Thyroid gland (tissue), 4 donors: Measurements from ENCODE around the gene MAPK13. TPM values are rescaled to one million over a fixed set of nuclear protein-coding genes. Genes with fewer than 3 reads are reported as not detected.

Experiments
- DNase-seq, 2 donors: peaks; one replicate each; pipeline ENCODE4 v3.0.0-alpha.2; 2019
- H3K27ac ChIP-seq, 3 donors: fragments of 200-600 bp; sonication (generic); 1 replicate in 2 of 3; 2 replicates in 1 of 3; pipeline ENCODE4 v1.5.1; 2016 to 2019; ENCODE audit warnings: mild to moderate bottlenecking in 1 of 3, moderate library complexity in 1 of 3
- H3K27me3 ChIP-seq: fragments of 200-600 bp; sonication (generic); one replicate; pipeline ENCODE4 v1.5.1; 2019
- H3K36me3 ChIP-seq, 2 donors: fragments of 200-600 bp; sonication (generic); one replicate each; pipeline ENCODE4 v1.5.1; 2016 to 2019
- H3K4me1 ChIP-seq, 2 donors: fragments of 200-600 bp; sonication (generic); one replicate each; pipeline ENCODE4 v1.5.1; 2017 to 2019
- H3K4me3 ChIP-seq, 3 donors: fragments of 200-600 bp; sonication (generic); replicated peaks in 1 of 3; 1 replicate in 2 of 3; 2 replicates in 1 of 3; pipeline ENCODE4 v1.5.1; 2016; ENCODE audit warnings: mild to moderate bottlenecking in 1 of 3
- H3K9me3 ChIP-seq: fragments of 200-600 bp; sonication (generic); one replicate; pipeline ENCODE4 v1.5.1; 2017
- POLR2A ChIP-seq, 2 donors: fragments of 450-650 bp; IDR thresholded peaks; one replicate each; pipeline ENCODE4 v1.6.1; 2017; ENCODE audit warnings: antibody characterized with exemption in 2 of 2, mild to moderate bottlenecking in 2 of 2, moderate library complexity in 1 of 2
- WGBS, 2 donors: methylation state at CpG; one replicate each; pipeline ENCODE4 v1.1.5; 2017; 5-methylcytosine and 5-hydroxymethylcytosine counted together
- intact Hi-C: fragments of 100-400 bp; cut with DNase I; formaldehyde crosslinking; loops from one replicate; pipeline ENCODE4 v1.15.1; 2023
- total RNA-seq, 4 donors: library from RNA; depleted of rRNA; stranded (reverse); fragments of >200 nt; gene quantifications; one replicate each; pipeline ENCODE4 v1.2.3, GENCODE V29; 2016
- TF ChIP-seq, protein P1 (sequence below), 6 experiments: fragments of 200-600 bp in 3 of 6; fragments of 450-650 bp in 3 of 6; sonication (generic) in 3 of 6; IDR thresholded peaks; one replicate each; pipeline ENCODE4 v1.5.1; 2016 to 2019; ENCODE audit warnings: antibody characterized with exemption in 6 of 6, mild to moderate bottlenecking in 2 of 6, inconsistent platforms in 1 of 6, moderate library complexity in 1 of 6

Gene MAPK13
- total RNA-seq, 4 donors from 2014 or later: 33.2 to 50.9 (median 41.0) TPM

DNA sequence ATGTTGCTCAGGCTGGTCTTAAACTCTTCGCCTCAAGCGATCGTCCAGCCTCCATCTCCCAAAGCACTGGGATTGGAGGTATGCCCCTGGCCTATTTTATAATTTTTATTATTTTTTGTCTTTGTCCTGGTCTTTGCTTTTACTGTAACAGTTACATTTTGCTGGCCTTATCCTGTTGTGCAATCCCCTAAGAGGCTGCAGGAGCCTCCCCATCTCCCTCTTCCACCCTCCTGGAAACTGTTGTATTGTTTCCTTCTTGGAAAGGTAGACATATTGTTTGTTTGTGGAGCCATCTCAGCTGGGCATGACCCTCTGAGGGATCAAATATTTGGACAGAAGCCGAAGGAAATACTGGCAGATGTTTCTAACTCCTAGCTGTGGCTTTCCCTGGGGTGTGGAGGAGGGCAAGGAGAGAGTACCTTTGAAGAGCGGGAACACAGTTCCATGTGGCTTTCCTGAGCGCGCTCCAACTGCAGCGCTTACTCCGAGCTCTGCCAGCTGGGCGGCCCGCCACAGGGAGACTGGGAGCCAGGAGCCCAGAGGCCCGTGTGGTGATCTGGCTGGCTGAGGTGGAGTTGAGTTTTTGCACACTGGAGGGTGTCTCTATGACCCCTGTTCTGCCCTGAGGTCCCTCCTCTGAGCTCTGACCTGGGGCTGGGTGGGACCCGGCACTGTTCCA, 4.9 kb downstream of the MAPK13 start:
- 96 to 97% methylated on average over 11 to 13 of the region's 13 CpGs for WGBS, 2 donors

DNA sequence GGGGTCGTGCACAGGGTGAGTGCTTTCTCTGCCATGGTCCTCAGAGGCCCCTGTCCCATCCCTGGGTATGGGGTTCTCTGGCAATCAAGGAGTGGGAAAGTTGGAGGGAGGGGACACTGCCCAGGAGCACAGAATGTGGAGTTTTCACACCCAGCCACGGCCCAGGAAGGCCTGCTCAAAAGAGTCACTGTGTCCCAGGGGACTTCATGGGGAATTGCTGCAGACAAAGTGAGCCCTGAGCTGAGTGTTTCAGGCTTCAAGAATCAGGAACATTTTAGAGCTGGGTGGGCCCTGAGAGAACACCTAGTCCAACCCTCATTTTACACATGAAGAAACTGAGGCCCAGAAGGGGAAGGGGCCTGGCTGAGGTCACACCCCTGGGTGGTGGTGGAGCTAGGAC, 5.7 kb downstream of the MAPK13 start:
- no peak for DNase-seq
- intact Hi-C loops: no loop called here
- H3K4me1 ChIP-seq: peaks cover 12 to 16% of the 10 kb centered on the region in 2 donors
- peaks cover 24 to 26% of the 10 kb centered on the region in 2 donors for H3K36me3 ChIP-seq
- no peak for TF ChIP-seq POLR2A (IDR thresholded peaks at IDR 0.05)
- TF ChIP-seq, protein P1, sequence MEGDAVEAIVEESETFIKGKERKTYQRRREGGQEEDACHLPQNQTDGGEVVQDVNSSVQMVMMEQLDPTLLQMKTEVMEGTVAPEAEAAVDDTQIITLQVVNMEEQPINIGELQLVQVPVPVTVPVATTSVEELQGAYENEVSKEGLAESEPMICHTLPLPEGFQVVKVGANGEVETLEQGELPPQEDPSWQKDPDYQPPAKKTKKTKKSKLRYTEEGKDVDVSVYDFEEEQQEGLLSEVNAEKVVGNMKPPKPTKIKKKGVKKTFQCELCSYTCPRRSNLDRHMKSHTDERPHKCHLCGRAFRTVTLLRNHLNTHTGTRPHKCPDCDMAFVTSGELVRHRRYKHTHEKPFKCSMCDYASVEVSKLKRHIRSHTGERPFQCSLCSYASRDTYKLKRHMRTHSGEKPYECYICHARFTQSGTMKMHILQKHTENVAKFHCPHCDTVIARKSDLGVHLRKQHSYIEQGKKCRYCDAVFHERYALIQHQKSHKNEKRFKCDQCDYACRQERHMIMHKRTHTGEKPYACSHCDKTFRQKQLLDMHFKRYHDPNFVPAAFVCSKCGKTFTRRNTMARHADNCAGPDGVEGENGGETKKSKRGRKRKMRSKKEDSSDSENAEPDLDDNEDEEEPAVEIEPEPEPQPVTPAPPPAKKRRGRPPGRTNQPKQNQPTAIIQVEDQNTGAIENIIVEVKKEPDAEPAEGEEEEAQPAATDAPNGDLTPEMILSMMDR (IDR thresholded peaks at IDR 0.05): no peak
- no peak overlapping the region for H3K4me3 ChIP-seq
- WGBS, 2 donors: 87 to 90% methylated on average over 2 of the region's 2 CpGs
- H3K27me3 ChIP-seq: no peaks in the 10 kb centered on the region
- no peaks in the 10 kb centered on the region for H3K9me3 ChIP-seq
- H3K27ac ChIP-seq: no peak overlapping the region

More for the DNA sequence above, 4.9 kb downstream of the MAPK13 start:
- intact Hi-C loops: no loop called here
- H3K4me3 ChIP-seq: no peak overlapping the region
- peaks cover 24 to 25% of the 10 kb centered on the region in 2 donors for H3K36me3 ChIP-seq
- H3K27ac ChIP-seq: no peak overlapping the region
- H3K9me3 ChIP-seq: no peaks in the 10 kb centered on the region
- DNase-seq: no peak
- TF ChIP-seq POLR2A (IDR thresholded peaks at IDR 0.05): no peak
- TF ChIP-seq, protein P1 (IDR thresholded peaks at IDR 0.05): no peak
- H3K4me1 ChIP-seq: peaks cover 15 to 19% of the 10 kb centered on the region in 2 donors
- no peaks in the 10 kb centered on the region for H3K27me3 ChIP-seq

DNA sequence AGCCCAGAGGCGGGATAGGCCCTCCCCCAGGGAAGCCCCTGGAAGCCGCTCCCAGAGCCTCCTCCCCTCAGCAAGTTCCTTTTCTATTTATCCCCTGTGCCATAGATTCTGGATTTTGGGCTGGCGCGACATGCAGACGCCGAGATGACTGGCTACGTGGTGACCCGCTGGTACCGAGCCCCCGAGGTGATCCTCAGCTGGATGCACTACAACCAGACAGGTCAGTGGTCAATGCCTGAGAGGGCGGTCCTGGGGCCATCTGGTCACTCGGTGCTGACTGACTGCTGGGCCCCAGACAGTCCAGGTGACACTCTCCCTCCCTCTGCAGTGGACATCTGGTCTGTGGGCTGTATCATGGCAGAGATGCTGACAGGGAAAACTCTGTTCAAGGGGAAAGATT, 6.2 kb downstream of the MAPK13 start:
- WGBS, 2 donors: 96 to 97% methylated on average over 12 of the region's 12 CpGs
- H3K4me3 ChIP-seq: no peak overlapping the region
- intact Hi-C loops: no loop called here

DNA sequence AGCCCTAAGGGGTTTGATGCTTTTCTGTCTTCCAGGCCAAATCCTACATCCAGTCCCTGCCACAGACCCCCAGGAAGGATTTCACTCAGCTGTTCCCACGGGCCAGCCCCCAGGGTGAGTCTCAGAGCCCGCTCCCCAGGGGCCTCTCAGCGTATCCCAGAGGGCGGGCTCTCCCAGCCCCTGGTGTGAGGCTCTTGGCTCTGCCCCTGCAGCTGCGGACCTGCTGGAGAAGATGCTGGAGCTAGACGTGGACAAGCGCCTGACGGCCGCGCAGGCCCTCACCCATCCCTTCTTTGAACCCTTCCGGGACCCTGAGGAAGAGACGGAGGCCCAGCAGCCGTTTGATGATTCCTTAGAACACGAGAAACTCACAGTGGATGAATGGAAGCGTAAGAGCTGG, 8.4 kb downstream of the MAPK13 start:
- Histone ChIP-seq H3K9me3 (no peaks in the 10 kb centered on the region), H3K27ac (no peak overlapping the region), H3K36me3 (peaks cover 24 to 26% of the 10 kb centered on the region in 2 donors), H3K4me1 (no peaks in the 10 kb centered on the region), H3K27me3 (no peaks in the 10 kb centered on the region), H3K4me3 (no peak overlapping the region)
- DNase-seq: no peak
- intact Hi-C loops: no loop called here
- 90 to 95% methylated on average over 8 to 12 of the region's 15 CpGs for WGBS, 2 donors
- TF ChIP-seq POLR2A (IDR thresholded peaks at IDR 0.05): no peak

More for the DNA sequence above, 6.2 kb downstream of the MAPK13 start:
- no peaks in the 10 kb centered on the region for H3K9me3 ChIP-seq
- no peaks in the 10 kb centered on the region for H3K27me3 ChIP-seq
- H3K27ac ChIP-seq: no peak overlapping the region
- peaks cover 7 to 11% of the 10 kb centered on the region in 2 donors for H3K4me1 ChIP-seq
- no peak for DNase-seq
- TF ChIP-seq, protein P1 (IDR thresholded peaks at IDR 0.05): no peak
- TF ChIP-seq POLR2A (IDR thresholded peaks at IDR 0.05): no peak
- H3K36me3 ChIP-seq: peaks cover 24 to 26% of the 10 kb centered on the region in 2 donors

DNA sequence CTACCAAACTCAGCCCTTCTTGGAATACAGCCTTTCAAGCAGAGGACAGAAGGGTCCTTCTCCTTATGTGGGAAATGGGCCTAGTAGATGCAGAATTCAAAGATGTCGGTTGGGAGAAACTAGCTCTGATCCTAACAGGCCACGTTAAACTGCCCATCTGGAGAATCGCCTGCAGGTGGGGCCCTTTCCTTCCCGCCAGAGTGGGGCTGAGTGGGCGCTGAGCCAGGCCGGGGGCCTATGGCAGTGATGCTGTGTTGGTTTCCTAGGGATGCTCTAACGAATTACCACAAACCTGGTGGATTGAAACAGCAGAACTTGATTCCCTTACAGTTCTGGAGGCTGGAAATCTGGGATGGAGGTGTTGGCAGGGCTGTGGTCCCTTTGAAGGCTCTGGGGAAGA, 9.1 kb downstream of the MAPK13 start:
- Histone ChIP-seq H3K4me3 (no peak overlapping the region), H3K9me3 (no peaks in the 10 kb centered on the region), H3K36me3 (peaks cover 24 to 26% of the 10 kb centered on the region in 2 donors), H3K27me3 (no peaks in the 10 kb centered on the region), H3K27ac (no peak overlapping the region), H3K4me1 (no peaks in the 10 kb centered on the region)
- WGBS, 2 donors: 58 to 65% methylated on average over 7 of the region's 7 CpGs
- intact Hi-C loops: no loop called here
- no peak for DNase-seq
- no peak for TF ChIP-seq POLR2A (IDR thresholded peaks at IDR 0.05)

DNA sequence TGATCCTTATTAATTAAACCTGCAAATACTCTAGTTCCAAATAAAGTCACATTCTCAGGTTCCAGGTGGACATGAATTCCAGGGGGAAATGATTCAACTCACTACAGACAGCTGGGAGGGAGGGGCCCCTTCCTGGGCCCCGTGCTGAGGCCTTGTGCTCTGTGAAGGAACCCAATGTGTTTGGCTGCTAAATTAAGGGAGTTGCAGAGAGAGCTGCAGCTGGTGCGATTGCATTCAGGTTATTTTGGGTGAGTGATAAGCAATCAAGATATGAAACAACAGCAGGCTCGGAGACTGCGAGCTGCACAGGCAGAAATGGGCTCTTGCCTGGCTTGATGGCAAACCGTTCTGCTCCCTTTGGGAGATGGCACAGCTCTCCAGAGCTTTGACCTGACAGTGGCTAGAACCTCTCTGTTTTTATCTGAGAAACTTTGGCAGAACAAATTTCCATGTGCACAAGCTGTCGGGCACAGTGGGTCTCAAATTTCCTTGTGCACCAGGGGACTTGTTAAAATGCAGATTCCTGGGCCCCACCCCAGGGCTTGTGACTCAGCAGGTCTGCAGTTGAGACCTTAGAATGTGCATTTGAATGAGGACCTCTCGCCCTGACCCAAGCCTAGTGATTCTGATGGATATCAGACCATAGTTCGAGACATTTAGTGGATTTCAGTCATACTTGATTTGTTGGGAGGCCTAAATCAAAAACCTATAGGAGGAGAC, 9.8 kb downstream of the MAPK13 start:
- H3K4me1 ChIP-seq: no peaks in the 10 kb centered on the region
- no peak overlapping the region for H3K27ac ChIP-seq
- 85 to 91% methylated on average over 8 of the region's 8 CpGs for WGBS, 2 donors
- TF ChIP-seq POLR2A (IDR thresholded peaks at IDR 0.05): no peak
- TF ChIP-seq, protein P1 (IDR thresholded peaks at IDR 0.05): no peak
- no peak overlapping the region for H3K4me3 ChIP-seq
- peaks cover 24 to 26% of the 10 kb centered on the region in 2 donors for H3K36me3 ChIP-seq
- intact Hi-C loops: no loop called here
- no peaks in the 10 kb centered on the region for H3K27me3 ChIP-seq
- no peak for DNase-seq
- H3K9me3 ChIP-seq: no peaks in the 10 kb centered on the region
